GM12874 (cell line): ENCODE data around the gene MARCHF9.

ENCODE experiments used
- TF ChIP-seq, protein P1 (sequence below): IDR thresholded peaks from 2 replicates; pipeline ENCODE4 v1.5.1; 2011; ENCODE audit warnings: low read depth, mild to moderate bottlenecking, control low read depth, low read length, moderate library complexity; ENCODE audit not compliant: insufficient read depth

The MARCHF9 gene

DNA sequence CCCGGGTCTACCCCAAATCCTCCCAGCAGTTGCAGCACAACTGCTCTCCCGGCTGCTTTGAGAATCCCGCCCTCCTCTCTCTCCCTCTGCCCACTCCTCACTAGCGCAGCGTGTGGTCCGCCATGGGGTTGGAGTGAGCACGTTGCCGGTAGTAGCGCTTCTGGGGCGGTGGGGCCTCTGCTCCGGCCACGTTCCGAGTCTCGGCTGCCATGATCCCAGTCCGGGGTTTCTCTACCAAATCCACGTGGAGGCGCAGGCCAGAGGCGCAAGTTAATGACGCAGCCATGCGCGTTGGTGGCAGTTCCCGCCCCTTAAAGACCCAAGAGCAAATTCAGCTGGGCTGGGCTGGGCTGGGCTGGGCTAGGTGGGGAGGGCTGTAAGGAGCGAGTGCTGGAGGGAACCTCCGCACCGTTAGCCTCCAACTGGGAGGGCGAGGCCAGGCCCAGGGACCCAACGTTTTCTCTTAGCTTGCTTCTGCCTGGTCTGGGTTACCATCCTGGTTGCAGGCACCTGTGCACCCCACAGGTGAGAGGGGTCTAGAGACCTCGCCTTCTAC, 17.0 kb downstream of the MARCHF9 start, which contains the start of gene METTL1:
METTL1 (minus strand) TSS at position 233 of the 556 bp plus-strand sequence; CDS start at position 211, 22 bp downstream.
- TF ChIP-seq, protein P1, sequence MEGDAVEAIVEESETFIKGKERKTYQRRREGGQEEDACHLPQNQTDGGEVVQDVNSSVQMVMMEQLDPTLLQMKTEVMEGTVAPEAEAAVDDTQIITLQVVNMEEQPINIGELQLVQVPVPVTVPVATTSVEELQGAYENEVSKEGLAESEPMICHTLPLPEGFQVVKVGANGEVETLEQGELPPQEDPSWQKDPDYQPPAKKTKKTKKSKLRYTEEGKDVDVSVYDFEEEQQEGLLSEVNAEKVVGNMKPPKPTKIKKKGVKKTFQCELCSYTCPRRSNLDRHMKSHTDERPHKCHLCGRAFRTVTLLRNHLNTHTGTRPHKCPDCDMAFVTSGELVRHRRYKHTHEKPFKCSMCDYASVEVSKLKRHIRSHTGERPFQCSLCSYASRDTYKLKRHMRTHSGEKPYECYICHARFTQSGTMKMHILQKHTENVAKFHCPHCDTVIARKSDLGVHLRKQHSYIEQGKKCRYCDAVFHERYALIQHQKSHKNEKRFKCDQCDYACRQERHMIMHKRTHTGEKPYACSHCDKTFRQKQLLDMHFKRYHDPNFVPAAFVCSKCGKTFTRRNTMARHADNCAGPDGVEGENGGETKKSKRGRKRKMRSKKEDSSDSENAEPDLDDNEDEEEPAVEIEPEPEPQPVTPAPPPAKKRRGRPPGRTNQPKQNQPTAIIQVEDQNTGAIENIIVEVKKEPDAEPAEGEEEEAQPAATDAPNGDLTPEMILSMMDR, result no peak

DNA sequence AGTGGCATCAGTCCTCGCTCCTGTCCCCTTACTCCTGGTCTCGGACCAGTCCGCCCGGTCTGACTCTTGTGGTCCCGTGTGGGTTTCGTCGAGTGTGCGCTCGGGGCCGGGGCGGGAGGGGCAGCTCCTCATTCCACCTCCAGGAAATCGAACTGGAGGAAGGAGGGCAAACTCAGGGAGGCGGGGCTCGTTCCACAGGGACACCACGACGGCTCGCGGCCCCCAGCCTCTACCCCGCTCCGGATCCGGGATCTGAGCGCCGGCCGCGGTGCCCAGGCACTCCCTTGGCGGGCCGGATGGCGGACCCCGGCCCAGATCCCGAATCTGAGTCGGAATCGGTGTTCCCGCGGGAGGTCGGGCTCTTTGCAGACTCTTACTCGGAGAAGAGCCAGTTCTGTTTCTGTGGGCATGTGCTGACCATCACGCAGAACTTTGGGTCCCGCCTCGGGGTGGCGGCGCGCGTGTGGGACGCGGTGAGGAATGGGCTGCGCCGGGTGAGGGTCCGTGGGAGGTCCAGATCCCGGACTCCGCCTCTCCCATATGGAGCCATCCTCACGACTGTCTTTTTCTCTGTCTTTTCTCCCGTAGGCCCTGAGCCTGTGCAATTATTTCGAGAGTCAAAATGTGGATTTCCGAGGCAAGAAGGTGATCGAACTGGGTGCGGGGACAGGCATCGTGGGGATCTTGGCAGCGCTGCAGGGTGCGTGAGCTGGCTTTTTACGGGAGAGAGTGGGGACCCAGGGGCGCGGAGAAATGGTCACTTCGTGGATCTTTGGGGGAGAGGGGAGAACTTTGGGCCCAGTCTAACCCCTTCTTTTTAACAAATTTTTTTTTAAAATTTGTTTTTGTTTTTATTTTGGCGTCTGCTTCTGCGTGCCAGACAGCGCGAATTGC, 17.8 kb downstream of the MARCHF9 start, which contains the start of gene EEF1AKMT3:
EEF1AKMT3 (plus strand) TSS at position 186 of the 894 bp plus-strand sequence; CDS start at position 297, 111 bp downstream.
- TF ChIP-seq, protein P1, result no peak

DNA sequence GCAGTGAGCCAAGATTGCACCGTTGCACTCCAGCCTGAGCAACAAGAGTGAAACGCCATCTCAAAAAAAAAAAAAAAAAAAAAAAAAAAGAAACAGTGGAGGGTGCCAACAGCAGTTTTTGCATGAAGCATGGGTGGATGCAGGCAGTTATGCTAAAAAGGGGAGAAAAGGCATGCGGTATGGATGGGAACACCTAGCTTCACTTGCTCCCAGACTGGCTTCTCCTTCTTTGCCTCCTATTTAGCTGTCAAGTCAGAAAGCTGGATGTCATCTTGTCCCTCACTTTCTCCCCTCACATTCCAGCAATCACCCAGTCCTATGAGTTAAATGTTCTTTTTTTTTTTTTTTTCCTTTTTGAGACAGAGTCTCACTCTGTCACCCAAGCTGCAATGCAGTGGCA, 20.1 kb downstream of the MARCHF9 start:
- TF ChIP-seq, protein P1, result no peak

DNA sequence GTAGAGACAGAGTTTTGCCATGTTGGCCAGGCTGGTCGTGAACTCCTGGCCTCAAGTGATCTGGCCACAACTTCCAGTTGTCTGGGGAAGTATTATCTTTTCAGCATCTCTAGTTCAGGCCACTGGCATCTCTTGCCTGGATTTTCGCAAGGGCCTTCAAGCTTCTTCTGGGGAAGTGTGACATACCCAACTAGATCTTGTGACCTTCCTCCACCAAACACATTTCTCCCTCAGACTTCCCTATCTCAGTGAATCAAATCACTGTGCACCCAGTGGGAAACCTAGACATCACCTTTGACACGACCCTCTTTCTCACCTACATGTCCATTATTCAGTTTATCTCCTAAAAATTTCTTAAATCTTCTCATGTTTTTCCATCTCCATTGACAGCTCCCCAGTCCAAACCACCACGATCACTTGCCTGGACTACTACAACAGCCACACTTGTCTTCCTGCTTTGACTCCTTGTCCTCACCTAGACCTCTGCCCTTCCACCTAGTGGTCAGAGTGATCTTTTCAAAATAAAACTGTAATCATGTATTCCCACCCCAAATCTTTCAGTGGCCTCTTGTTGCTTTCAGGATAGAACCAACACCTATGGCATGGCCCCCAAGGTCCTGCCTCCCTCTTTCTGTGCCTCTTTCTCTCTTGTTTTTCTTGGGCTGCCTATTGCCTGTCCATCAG, 20.8 kb downstream of the MARCHF9 start:
- TF ChIP-seq, protein P1, result no peak

DNA sequence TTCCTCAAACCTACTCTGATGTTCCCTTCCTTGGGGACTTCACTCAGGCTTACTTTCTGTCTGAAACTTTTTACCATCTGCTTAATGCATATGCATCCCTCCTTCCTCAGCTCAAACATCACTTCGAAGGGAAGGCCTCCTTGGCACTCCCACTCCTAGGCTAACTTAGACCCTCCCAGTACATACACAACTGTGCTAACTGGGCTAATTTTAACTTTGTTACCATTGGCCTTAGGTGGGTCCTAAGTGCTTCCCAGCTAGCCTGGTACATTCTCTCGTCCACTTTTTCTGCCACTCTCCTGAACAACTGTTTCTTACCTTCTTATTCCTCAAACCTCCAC, 21.3 kb downstream of the MARCHF9 start:
- TF ChIP-seq, protein P1, result no peak

DNA sequence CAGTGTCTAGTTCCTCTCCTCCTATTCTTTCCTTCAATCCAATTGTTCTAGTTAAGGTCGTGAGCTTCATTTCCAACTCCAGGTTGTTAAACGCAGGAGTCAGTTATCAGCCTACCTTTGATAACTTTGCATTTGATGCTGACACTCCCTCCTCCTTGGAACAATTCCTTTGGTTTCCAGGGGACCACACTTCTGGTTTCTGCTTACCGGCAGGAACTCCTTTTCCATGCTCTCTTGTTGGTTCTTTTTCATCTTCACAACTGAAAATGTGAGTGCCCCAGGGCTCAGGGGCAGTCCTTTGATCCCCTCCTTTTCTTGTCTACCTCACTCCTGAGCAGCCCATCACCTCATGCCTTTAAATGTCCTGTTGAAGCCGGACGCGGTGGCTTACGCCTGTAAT, 22.5 kb downstream of the MARCHF9 start:
- TF ChIP-seq, protein P1, result no peak

DNA sequence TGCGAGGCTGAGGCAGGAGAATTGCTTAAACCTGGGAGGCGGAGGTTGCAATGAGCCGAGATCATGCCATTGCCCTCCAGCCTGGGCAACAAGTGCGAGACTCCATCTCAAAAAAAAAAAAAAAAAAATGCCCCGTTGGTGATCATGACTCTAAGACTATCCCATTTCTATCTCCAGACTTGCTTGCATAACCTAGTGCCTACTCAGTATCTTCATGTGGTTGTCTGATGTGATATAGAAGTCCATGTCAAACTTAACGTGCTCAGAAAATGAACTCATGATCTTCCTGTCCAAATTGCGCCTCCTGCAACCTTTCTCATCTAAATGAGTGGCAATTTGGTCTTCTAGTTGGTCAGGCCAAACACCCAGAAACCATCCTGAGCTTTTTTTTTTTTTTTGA, 23.0 kb downstream of the MARCHF9 start:
- TF ChIP-seq, protein P1, result no peak
